ENCODE results near the gene SEMA6A. TPM values are rescaled to one million over a fixed set of nuclear protein-coding genes. Genes with fewer than 3 reads are reported as not detected.

SEMA6A gene
- total RNA-seq, 1 experiment from 2014 or later, result 18.3 TPM

DNA sequence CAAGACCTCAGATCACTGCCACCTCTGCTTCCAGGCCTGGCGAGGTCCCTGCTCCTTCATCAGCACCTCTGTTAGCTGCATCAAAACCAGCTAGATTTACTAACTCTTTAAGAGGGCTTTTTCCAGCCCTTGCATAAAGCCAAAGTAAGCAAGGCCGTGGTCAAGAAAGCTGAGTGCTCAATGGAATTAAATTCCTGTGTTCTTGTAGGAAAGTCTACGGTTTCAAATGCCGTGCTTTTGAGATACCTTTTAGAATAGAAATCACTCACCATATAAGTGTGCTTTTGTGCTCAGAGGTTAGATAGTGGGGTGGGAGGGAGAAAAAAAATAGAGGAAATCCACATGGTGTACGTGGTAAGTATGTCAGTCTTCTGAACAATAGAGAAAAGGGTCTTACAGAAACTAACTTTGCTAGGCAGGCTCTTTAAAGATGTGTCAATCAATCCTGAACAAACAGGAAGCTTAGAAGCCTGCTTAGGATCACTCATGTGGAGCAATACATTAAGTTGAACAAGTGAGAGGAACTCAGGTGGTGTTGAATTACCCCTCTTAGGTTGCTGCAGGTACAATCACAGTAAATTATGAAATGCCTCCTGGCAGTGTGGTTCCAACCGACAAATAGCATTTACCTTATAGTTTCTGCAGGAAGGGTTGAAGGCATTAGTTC, 79.7 kb downstream of the SEMA6A start:
- no peak overlapping the region for H3K4me3 Mint-ChIP-seq (ENCODE audit: unreplicated experiment)
- H3K9me3 ChIP-seq, result no peaks in the 10 kb centered on the region
- CTCF ChIA-PET, result no interaction called here
- peaks cover 18% of the 10 kb centered on the region for H3K4me1 Mint-ChIP-seq (ENCODE audit: low read depth, unreplicated experiment)
- H3K9me3 Mint-ChIP-seq (ENCODE audit: unreplicated experiment), result no peaks in the 10 kb centered on the region
- intact Hi-C loops (cut with micrococcal nuclease; ENCODE audit: unreplicated experiment), result no loop called here
- peaks cover 24% of the 10 kb centered on the region for H3K36me3 Mint-ChIP-seq (ENCODE audit: insufficient read depth, unreplicated experiment)
- no TSS peak for BruUV-seq (replicated peaks)
- no peaks in the 10 kb centered on the region for H3K27me3 ChIP-seq (replicated peaks; ENCODE audit: control insufficient read depth, insufficient read depth, low read length)
- DNase-seq, result no peak
- POLR2A ChIA-PET, result no interaction called here
- no peak for TF ChIP-seq CTCF (IDR thresholded peaks at IDR 0.05; ENCODE audit: insufficient read depth in 1 of 2, low read depth in 1 of 2, low read length in 1 of 2, severe bottlenecking in 1 of 2, unreplicated experiment in 1 of 2)
- no peaks in the 10 kb centered on the region for H3K36me3 ChIP-seq (ENCODE audit: control insufficient read depth, insufficient read depth, low read length)
- H3K4me1 ChIP-seq, result peaks cover 7% of the 10 kb centered on the region; the same call in 1 of the 2 replicates
- no peaks in the 10 kb centered on the region for H3K27me3 Mint-ChIP-seq (ENCODE audit: insufficient read depth, unreplicated experiment)
- no peak overlapping the region for H3K27ac Mint-ChIP-seq (ENCODE audit: unreplicated experiment)
- no peak overlapping the region for H3K4me3 ChIP-seq (ENCODE audit: low read depth, low read length)

- H3K9me3 Mint-ChIP-seq (ENCODE audit: unreplicated experiment), result no peaks in the 10 kb centered on the region
- intact Hi-C loops (cut with micrococcal nuclease; ENCODE audit: unreplicated experiment), result no loop called here
- no TSS peak for BruUV-seq (replicated peaks)
These were observed 81.8 kb downstream of the SEMA6A start for GRCh38 chr5:116492776-116493175.

DNA sequence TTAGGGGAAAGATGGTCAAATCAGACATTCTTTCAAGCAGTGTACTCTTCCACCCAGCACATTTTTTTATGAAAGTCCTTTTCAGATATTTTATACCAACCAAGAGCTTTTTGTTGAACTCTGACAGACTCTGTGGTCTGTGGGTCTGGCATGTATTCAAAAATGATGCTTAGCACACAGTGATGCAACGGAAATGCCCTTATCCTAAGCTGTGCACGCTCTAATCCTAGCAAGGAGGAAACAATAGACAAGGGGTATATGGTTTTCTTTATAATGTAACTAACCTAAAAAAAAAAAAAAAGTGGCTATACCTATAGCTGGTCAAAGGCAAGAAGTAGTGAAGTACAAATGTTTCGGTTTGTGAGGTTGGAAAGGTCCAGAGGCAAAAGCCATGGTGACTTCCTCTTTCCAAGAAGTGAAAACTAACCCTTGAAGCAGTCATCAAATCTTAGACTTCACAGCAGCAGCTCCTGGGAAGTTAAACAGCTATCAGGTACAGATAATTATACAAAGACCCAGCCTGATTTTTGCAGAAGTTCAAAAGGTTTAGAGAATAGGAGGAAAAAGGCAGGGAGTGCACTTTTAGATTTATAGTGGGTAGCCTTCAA, 82.5 kb downstream of the SEMA6A start:
- H3K4me1 Mint-ChIP-seq (ENCODE audit: low read depth, unreplicated experiment), result peaks cover 18% of the 10 kb centered on the region
- no peak for DNase-seq
- no peak for TF ChIP-seq CTCF (IDR thresholded peaks at IDR 0.05; ENCODE audit: insufficient read depth in 1 of 2, low read depth in 1 of 2, low read length in 1 of 2, severe bottlenecking in 1 of 2, unreplicated experiment in 1 of 2)
- H3K4me3 Mint-ChIP-seq (ENCODE audit: unreplicated experiment), result no peak overlapping the region
- BruUV-seq (replicated peaks), result no TSS peak
- H3K27me3 Mint-ChIP-seq (ENCODE audit: insufficient read depth, unreplicated experiment), result no peaks in the 10 kb centered on the region
- no peaks in the 10 kb centered on the region for H3K9me3 ChIP-seq
- H3K36me3 ChIP-seq (ENCODE audit: control insufficient read depth, insufficient read depth, low read length), result no peaks in the 10 kb centered on the region
- POLR2A ChIA-PET, result no interaction called here
- CTCF ChIA-PET, result no interaction called here
- H3K9me3 Mint-ChIP-seq (ENCODE audit: unreplicated experiment), result no peaks in the 10 kb centered on the region
- no peaks in the 10 kb centered on the region for H3K27me3 ChIP-seq (replicated peaks; ENCODE audit: control insufficient read depth, insufficient read depth, low read length)
- no peak overlapping the region for H3K27ac Mint-ChIP-seq (ENCODE audit: unreplicated experiment)
- no peak overlapping the region for H3K4me3 ChIP-seq (ENCODE audit: low read depth, low read length)
- peaks cover 39% of the 10 kb centered on the region for H3K36me3 Mint-ChIP-seq (ENCODE audit: insufficient read depth, unreplicated experiment)
- intact Hi-C loops (cut with micrococcal nuclease; ENCODE audit: unreplicated experiment), result no loop called here
- H3K4me1 ChIP-seq, result peaks cover 7% of the 10 kb centered on the region; the same call in 1 of the 2 replicates

More at GRCh38 chr5:116492776-116493175, 81.8 kb downstream of the SEMA6A start:
- no peak for TF ChIP-seq CTCF (IDR thresholded peaks at IDR 0.05; ENCODE audit: insufficient read depth in 1 of 2, low read depth in 1 of 2, low read length in 1 of 2, severe bottlenecking in 1 of 2, unreplicated experiment in 1 of 2)
- Histone ChIP-seq H3K4me1 (peaks cover 7% of the 10 kb centered on the region; the same call in 1 of the 2 replicates), H3K27me3 (replicated peaks; ENCODE audit: control insufficient read depth, insufficient read depth, low read length) (no peaks in the 10 kb centered on the region), H3K9me3 (no peaks in the 10 kb centered on the region), H3K4me3 (ENCODE audit: low read depth, low read length) (no peak overlapping the region), H3K36me3 (ENCODE audit: control insufficient read depth, insufficient read depth, low read length) (no peaks in the 10 kb centered on the region)
- Mint-ChIP-seq H3K4me1 (ENCODE audit: low read depth, unreplicated experiment) (peaks cover 18% of the 10 kb centered on the region), H3K27ac (ENCODE audit: unreplicated experiment) (no peak overlapping the region), H3K4me3 (ENCODE audit: unreplicated experiment) (no peak overlapping the region), H3K27me3 (ENCODE audit: insufficient read depth, unreplicated experiment) (no peaks in the 10 kb centered on the region), H3K36me3 (ENCODE audit: insufficient read depth, unreplicated experiment) (peaks cover 37% of the 10 kb centered on the region)
- POLR2A ChIA-PET, result no interaction called here
- DNase-seq, result no peak
- CTCF ChIA-PET, result no interaction called here
